PFSK-1 (cell line): ENCODE measurements around the gene TMEM119.

Source experiments
- POLR2AphosphoS5 ChIP-seq: IDR thresholded peaks from 2 replicates; pipeline ENCODE4 v1.6.1; 2012; ENCODE audit warnings: low read depth, mild to moderate bottlenecking, control low read depth, low read length, moderate library complexity
- REST ChIP-seq, 2 experiments: IDR thresholded peaks; 2 replicates each; pipeline versions ENCODE4 v1.6.1 to v1.8.0; 2011 to 2012; ENCODE audit warnings: low read depth in 2 of 2, low read length in 2 of 2, control low read depth in 1 of 2, inconsistent platforms in 1 of 2, mild to moderate bottlenecking in 1 of 2, moderate library complexity in 1 of 2; ENCODE audit not compliant: insufficient read depth in 1 of 2
- TAF1 ChIP-seq: IDR thresholded peaks from 2 replicates; pipeline ENCODE4 v1.6.1; 2012; ENCODE audit warnings: low read length, control low read depth, borderline replicate concordance; ENCODE audit not compliant: insufficient read depth

- TF ChIP-seq POLR2AphosphoS5: no peak
- no peak for TF ChIP-seq TAF1
- no peak for TF ChIP-seq REST (IDR thresholded peaks at IDR 0.05; ENCODE audit: insufficient read depth in 1 of 2, low read depth in 2 of 2, low read length in 2 of 2)
Measured at GRCh38 chr12:108595711-108596647, 1.9 kb downstream of the TMEM119 start.
